GM12878 (cell line): ENCODE data around the gene NMBR. TPM values are rescaled to one million over a fixed set of nuclear protein-coding genes. Genes with fewer than 3 reads are reported as not detected.

Experiments
- ATAC-seq: fragments of 200-7000 bp; cut with Tn5 transposase; 3 replicates; pipeline ENCODE4 v1.9.1; 2020; ENCODE audit warnings: mild to moderate bottlenecking, moderate library complexity
- BruUV-seq: library from RNA; stranded (reverse); fragments of 400-500 nt; replicated peaks from 2 replicates; lab custom pipeline; 2021; lab: Mats Ljungman, UMichigan
- CTCF ChIA-PET: fragments of 300-600 bp; sonication (Branson Sonifier 250); formaldehyde crosslinking; extraction: SDS; loops from one replicate; lab custom pipeline; 2021; ENCODE audit warnings: inconsistent platforms; lab: Yijun Ruan, JAX
- POLR2A ChIA-PET: fragments of 350-600 bp; formaldehyde crosslinking; extraction: SDS; loops from one replicate; lab custom pipeline; 2021; ENCODE audit warnings: inconsistent platforms; lab: Charles Lee
- RAD21 ChIA-PET: fragments of 300-600 bp; sonication (Branson Sonifier 250); formaldehyde crosslinking; loops from one replicate; lab custom pipeline; 2023; ENCODE audit warnings: antibody characterized with exemption; ENCODE audit not compliant: unreplicated experiment; lab: Charles Lee
- SMC1A ChIA-PET: fragments of 300-600 bp; sonication (Branson Sonifier 250); formaldehyde crosslinking; loops from one replicate; lab custom pipeline; 2023; ENCODE audit not compliant: unreplicated experiment, uncharacterized antibody; lab: Charles Lee
- DNase-seq: peaks from one replicate; pipeline ENCODE4 v3.0.0-alpha.2; 2011; ENCODE audit warnings: low read depth, low spot score
- FAIRE-seq: peaks from 3 replicates; lab custom pipeline; 2011; peaks lifted over from hg19 to GRCh38; lab: Jason Lieb, UNC
- H2AFZ ChIP-seq: 2 replicates; pipeline ENCODE4 v1.6.0; 2011; ENCODE audit warnings: low read depth, low read length, control low read depth; ENCODE audit not compliant: control insufficient read depth
- H3K27ac ChIP-seq: 2 replicates; pipeline ENCODE4 v1.5.1; 2011; ENCODE audit warnings: control low read depth; ENCODE audit not compliant: control insufficient read depth, insufficient read depth
- H3K27me3 ChIP-seq, 2 experiments: replicated peaks in 1 of 2; 2 replicates each; pipeline versions ENCODE4 v1.6.0 to v1.6.1; 2011; ENCODE audit warnings: low read length in 1 of 2; ENCODE audit not compliant: control insufficient read depth in 2 of 2, insufficient read depth in 2 of 2
- H3K36me3 ChIP-seq, 2 experiments: 2 replicates each; pipeline ENCODE4 v1.5.1; 2011; ENCODE audit warnings: low read length in 1 of 2; ENCODE audit not compliant: control insufficient read depth in 2 of 2, insufficient read depth in 2 of 2
- H3K4me1 ChIP-seq: 2 replicates; pipeline ENCODE4 v1.6.1; 2011; ENCODE audit warnings: mild to moderate bottlenecking, low read length, moderate library complexity, mixed read lengths; ENCODE audit not compliant: control insufficient read depth, insufficient read depth
- H3K4me2 ChIP-seq: 2 replicates; pipeline ENCODE4 v1.6.0; 2011; ENCODE audit warnings: control low read depth; ENCODE audit not compliant: control insufficient read depth, insufficient read depth
- H3K4me3 ChIP-seq: fragments of 200-600 bp; sonication (generic); 2 replicates; pipeline ENCODE4 v1.5.1; 2016
- H3K79me2 ChIP-seq: 2 replicates; pipeline ENCODE4 v1.6.0; 2011; ENCODE audit warnings: low read length; ENCODE audit not compliant: control insufficient read depth, insufficient read depth
- H3K9ac ChIP-seq: 2 replicates; pipeline ENCODE4 v1.8.0; 2011; ENCODE audit warnings: low read length, control low read depth, mixed read lengths; ENCODE audit not compliant: control insufficient read depth, insufficient read depth
- H3K9me3 ChIP-seq: replicated peaks from 3 replicates; pipeline ENCODE4 v1.5.1; 2011; ENCODE audit warnings: mild to moderate bottlenecking, low read length; ENCODE audit not compliant: control insufficient read depth, insufficient read depth
- H4K20me1 ChIP-seq: 2 replicates; pipeline ENCODE4 v1.6.0; 2011; ENCODE audit not compliant: control insufficient read depth, insufficient read depth
- BCL3 ChIP-seq: IDR thresholded peaks from 2 replicates; pipeline ENCODE4 v1.6.1; 2011; ENCODE audit warnings: borderline replicate concordance, low read depth, mild to moderate bottlenecking, moderate library complexity, low read length; ENCODE audit not compliant: insufficient read depth, poor library complexity, severe bottlenecking
- CBX5 ChIP-seq: sonication (generic); IDR thresholded peaks from 2 replicates; pipeline ENCODE4 v1.6.1; 2016; ENCODE audit warnings: low read depth, moderate library complexity, mild to moderate bottlenecking, inconsistent platforms
- CEBPZ ChIP-seq: fragments of 150-350 bp; IDR thresholded peaks from 2 replicates; pipeline ENCODE4 v1.6.1; 2016; ENCODE audit warnings: low read depth, low read length
- DPF2 ChIP-seq: fragments of 450-650 bp; IDR thresholded peaks from 2 replicates; pipeline ENCODE4 v1.6.1; 2017; ENCODE audit warnings: mild to moderate bottlenecking
- GATAD2B ChIP-seq: fragments of 450-650 bp; conservative IDR thresholded peaks from 2 replicates; pipeline ENCODE4 v1.6.1; 2017; ENCODE audit warnings: low read depth, mild to moderate bottlenecking, moderate library complexity
- SREBF2 ChIP-seq: IDR thresholded peaks from 2 replicates; pipeline ENCODE4 v1.6.1; 2012; ENCODE audit warnings: mild to moderate bottlenecking, low read length
- ZBTB11 ChIP-seq: fragments of 450-650 bp; formaldehyde crosslinking; IDR thresholded peaks from 2 replicates; pipeline ENCODE4 v1.5.0; 2022; ENCODE audit warnings: mild to moderate bottlenecking, missing genetic modification characterization
- WGBS: methylation state at CpG from one replicate; pipeline ENCODE4 v1.1.6; 2016; ENCODE audit warnings: low lambda C conversion rate; ENCODE audit not compliant: insufficient replicate concordance, insufficient coverage; ENCODE audit errors: missing lambda C conversion rate; 5-methylcytosine and 5-hydroxymethylcytosine counted together
- in situ Hi-C: fragments of 300-500 bp; cut with MboI; formaldehyde crosslinking; loops from 9 replicates; pipeline ENCODE4 v1.14.3; 2018; ENCODE audit warnings: mixed read lengths
- intact Hi-C: fragments of 100-400 bp; cut with micrococcal nuclease; formaldehyde crosslinking; loops from one replicate; pipeline ENCODE4 v1.14.2; 2022; ENCODE audit not compliant: unreplicated experiment
- polyA plus RNA-seq, 11 experiments: library from polyadenylated mRNA; depleted of rRNA in 4 of 11; unstranded in 6 of 11; stranded (reverse) in 5 of 11; fragments of >200 nt; fragmentation: Nextera tagmentation in 4 of 11; fragmentation: Illumina TruSeq in 1 of 11; extraction: Ambion mirVana in 4 of 11; extraction: Trizol in 1 of 11; gene quantifications; 1 replicate in 1 of 11; 2 replicates in 10 of 11; pipeline versions ENCODE4 v1.2.1 to v1.2.3, GENCODE V29; 2011 to 2016; ENCODE audit warnings: inconsistent platforms in 2 of 11, missing spikeins in 2 of 11, low read depth in 1 of 11
- total RNA-seq, 4 experiments: library from RNA; depleted of rRNA in 3 of 4; stranded (reverse); fragments of >200 nt in 3 of 4; fragmentation: Illumina TruSeq in 1 of 4; extraction: Trizol in 1 of 4; gene quantifications; 2 replicates each; pipeline versions ENCODE4 v1.2.1 to v1.2.3, GENCODE V29; 2013 to 2021

The NMBR gene
- total and polyA plus RNA-seq, 10 of the 15 experiments (the other 5 are each of a cell fraction or from before 2014, with no cell fraction given): not detected

- no peak for TF ChIP-seq CEBPZ
- TF ChIP-seq BCL3: no peak
- no peak for TF ChIP-seq GATAD2B
- no peak for TF ChIP-seq DPF2
- TF ChIP-seq CBX5: no peak
- TF ChIP-seq, all 136 proteins: peak for 0
Observed at GRCh38 chr6:142167486-142167885, 20.6 kb upstream of the NMBR start (continued).

- Histone ChIP-seq H3K4me3 (no peak overlapping the region), H3K9ac (no peak overlapping the region), H3K27ac (no peak overlapping the region), H2AFZ (no peak overlapping the region), H3K4me2 (no peak overlapping the region), H3K36me3 (peaks cover 2 to 4% of the 10 kb centered on the region in 2 experiments), H3K79me2 (peaks cover 15% of the 10 kb centered on the region), H3K4me1 (no peaks in the 10 kb centered on the region), H4K20me1 (no peaks in the 10 kb centered on the region), H3K9me3 (no peaks in the 10 kb centered on the region), H3K27me3 (no peaks in the 10 kb centered on the region)
- intact Hi-C loops (no loop called here), in situ Hi-C loops (no loop called here)
- no peak for DNase-seq
- CTCF ChIA-PET: interaction anchor here (1.0 to 1.6 kb wide), 3 partner anchors 10 to 35 kb away, joined by 3 to 5 read pairs (median 4); no protein-coding TSS in a partner anchor
- no peak for FAIRE-seq
- SMC1A ChIA-PET: interaction anchor here (0.9 kb wide), 1 partner anchor 308 kb away, joined by 3 read pairs; no protein-coding TSS in a partner anchor
- BruUV-seq: no TSS peak
- no peak for ATAC-seq
- RAD21 ChIA-PET: no interaction called here
- POLR2A ChIA-PET: no interaction called here
- WGBS: 96% methylated on average over 3 of the region's 3 CpGs
- TF ChIP-seq SREBF2: no peak
- no peak for TF ChIP-seq ZBTB11 (CRISPR knock-in tag)
Observed at GRCh38 chr6:142167071-142167470, 20.1 kb upstream of the NMBR start.
